Activated naive CD8-positive, alpha-beta T cell treated with anti-CD3 and anti-CD28 coated beads for 36 hours (primary cell): ENCODE data around the gene FKBP6. TPM values are rescaled to one million over a fixed set of nuclear protein-coding genes. Genes with fewer than 3 reads are reported as not detected.

Source experiments
- DNase-seq: peaks from one replicate; pipeline ENCODE4 v3.0.0; 2021
- H3K27ac Mint-ChIP-seq: one replicate; pipeline ENCODE4 v1.8.0; 2022; ENCODE audit warnings: mild to moderate bottlenecking, moderate library complexity, mixed read lengths
- H3K27me3 Mint-ChIP-seq: one replicate; pipeline ENCODE4 v1.8.0; 2022; ENCODE audit warnings: mild to moderate bottlenecking, mixed read lengths
- H3K36me3 Mint-ChIP-seq: one replicate; pipeline ENCODE4 v1.8.0; 2021; ENCODE audit warnings: mild to moderate bottlenecking, mixed read lengths
- H3K4me1 Mint-ChIP-seq: one replicate; pipeline ENCODE4 v1.8.0; 2021; ENCODE audit warnings: mixed read lengths
- H3K4me3 Mint-ChIP-seq: one replicate; pipeline ENCODE4 v1.8.0; 2022; ENCODE audit warnings: mild to moderate bottlenecking, moderate library complexity, mixed read lengths
- H3K9me3 Mint-ChIP-seq: one replicate; pipeline ENCODE4 v1.8.0; 2022; ENCODE audit warnings: mixed read lengths
- total RNA-seq, 2 experiments: library from RNA; stranded (reverse); gene quantifications; one replicate each; pipeline ENCODE4 v1.2.3, GENCODE V29; 2021

The FKBP6 gene
- total RNA-seq, 2 experiments from 2014 or later: not detected

- Mint-ChIP-seq H3K36me3 (no peaks in the 10 kb centered on the region), H3K9me3 (no peaks in the 10 kb centered on the region), H3K4me1 (no peaks in the 10 kb centered on the region), H3K4me3 (no peak overlapping the region), H3K27ac (no peak overlapping the region), H3K27me3 (no peaks in the 10 kb centered on the region)
- no peak for DNase-seq
These were observed 13.9 kb downstream of the FKBP6 start for GRCh38 chr7:73341877-73342276.

GRCh38 chr7:73342645-73343044 is 14.7 kb downstream of the FKBP6 start:
- Mint-ChIP-seq H3K27ac (no peak overlapping the region), H3K27me3 (no peaks in the 10 kb centered on the region), H3K9me3 (no peaks in the 10 kb centered on the region), H3K4me3 (no peak overlapping the region), H3K4me1 (no peaks in the 10 kb centered on the region), H3K36me3 (no peaks in the 10 kb centered on the region)
- DNase-seq: no peak

- no peak overlapping the region for H3K4me3 Mint-ChIP-seq
- no peaks in the 10 kb centered on the region for H3K9me3 Mint-ChIP-seq
- H3K4me1 Mint-ChIP-seq: no peaks in the 10 kb centered on the region
- H3K36me3 Mint-ChIP-seq: no peaks in the 10 kb centered on the region
- no peaks in the 10 kb centered on the region for H3K27me3 Mint-ChIP-seq
- DNase-seq: no peak
- no peak overlapping the region for H3K27ac Mint-ChIP-seq
These were observed 15.9 kb downstream of the FKBP6 start for GRCh38 chr7:73343671-73344380.

- Mint-ChIP-seq H3K4me3 (no peak overlapping the region), H3K36me3 (no peaks in the 10 kb centered on the region), H3K9me3 (no peaks in the 10 kb centered on the region), H3K27ac (no peak overlapping the region), H3K4me1 (no peaks in the 10 kb centered on the region), H3K27me3 (no peaks in the 10 kb centered on the region)
- DNase-seq: no peak
These were observed 17.6 kb downstream of the FKBP6 start for GRCh38 chr7:73345538-73345937.

DNA sequence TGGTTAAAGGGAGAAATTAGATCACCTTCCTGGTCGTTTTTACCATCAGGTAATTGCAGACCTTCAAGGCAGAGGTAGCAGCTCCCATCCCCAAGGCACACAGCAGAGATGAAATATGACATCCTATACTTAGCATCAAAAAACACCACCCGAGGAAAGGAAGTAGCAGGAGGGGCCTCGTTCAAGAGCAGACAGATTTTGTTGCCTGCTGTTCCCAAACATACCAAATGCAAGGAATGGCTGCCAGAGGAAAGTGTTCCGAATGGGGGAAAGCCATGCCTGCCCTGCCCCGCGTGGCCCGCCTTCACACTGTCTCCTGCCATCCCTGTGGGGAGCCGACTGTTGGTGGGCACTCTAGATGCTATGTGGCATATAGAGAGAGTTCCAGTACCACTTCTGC is 18.0 kb downstream of the FKBP6 start:
- H3K27me3 Mint-ChIP-seq: no peaks in the 10 kb centered on the region
- no peaks in the 10 kb centered on the region for H3K4me1 Mint-ChIP-seq
- no peak for DNase-seq
- H3K36me3 Mint-ChIP-seq: no peaks in the 10 kb centered on the region
- H3K4me3 Mint-ChIP-seq: no peak overlapping the region
- H3K27ac Mint-ChIP-seq: no peak overlapping the region
- H3K9me3 Mint-ChIP-seq: no peaks in the 10 kb centered on the region

- no peaks in the 10 kb centered on the region for H3K4me1 Mint-ChIP-seq
- no peaks in the 10 kb centered on the region for H3K27me3 Mint-ChIP-seq
- no peaks in the 10 kb centered on the region for H3K9me3 Mint-ChIP-seq
- H3K4me3 Mint-ChIP-seq: no peak overlapping the region
- DNase-seq: no peak
- no peak overlapping the region for H3K27ac Mint-ChIP-seq
- H3K36me3 Mint-ChIP-seq: no peaks in the 10 kb centered on the region
These were observed 21.8 kb downstream of the FKBP6 start for GRCh38 chr7:73349763-73350162.

DNA sequence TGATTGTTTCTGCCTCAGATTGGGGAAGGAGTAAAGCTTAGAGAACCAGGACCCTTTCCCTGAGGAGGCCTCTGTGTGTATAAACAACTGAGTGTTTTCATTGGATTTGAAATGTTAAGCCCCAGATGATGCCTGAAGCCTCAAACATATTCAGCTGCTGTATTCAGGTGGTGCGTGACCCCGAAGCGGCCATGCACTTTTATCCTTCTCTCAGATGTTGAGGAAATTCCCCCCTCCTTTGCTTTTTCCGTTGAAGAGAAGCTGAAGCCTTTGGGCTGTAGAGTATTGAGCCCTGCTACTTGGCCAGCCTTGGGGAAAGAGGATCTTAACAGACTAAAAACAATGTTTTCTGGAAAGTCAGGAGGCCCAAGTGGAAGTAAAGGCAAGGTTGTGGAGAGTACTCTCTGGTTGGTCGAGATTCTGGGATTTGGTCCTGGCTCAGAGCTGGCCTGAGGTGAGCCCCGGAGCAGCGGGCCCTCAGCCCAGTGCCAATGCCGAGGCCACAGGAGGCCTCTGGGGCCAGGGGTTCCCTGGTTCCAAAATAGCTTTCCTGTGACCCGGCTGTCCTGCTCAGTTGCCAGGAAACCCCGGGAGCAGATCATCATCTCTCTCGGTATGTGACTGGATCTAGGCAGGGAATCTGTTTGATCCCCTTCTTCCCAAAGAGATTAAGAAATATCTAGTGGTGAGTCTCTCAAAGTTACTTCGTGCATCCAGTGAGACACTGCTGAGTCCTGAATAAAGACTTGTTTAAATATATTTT is 22.5 kb downstream of the FKBP6 start:
- H3K27ac Mint-ChIP-seq: no peak overlapping the region
- no peaks in the 10 kb centered on the region for H3K9me3 Mint-ChIP-seq
- no peaks in the 10 kb centered on the region for H3K4me1 Mint-ChIP-seq
- DNase-seq: no peak
- no peak overlapping the region for H3K4me3 Mint-ChIP-seq
- H3K36me3 Mint-ChIP-seq: no peaks in the 10 kb centered on the region
- no peaks in the 10 kb centered on the region for H3K27me3 Mint-ChIP-seq

GRCh38 chr7:73351447-73352167 is 23.6 kb downstream of the FKBP6 start:
- H3K4me3 Mint-ChIP-seq: no peak overlapping the region
- no peak overlapping the region for H3K27ac Mint-ChIP-seq
- H3K27me3 Mint-ChIP-seq: no peaks in the 10 kb centered on the region
- H3K9me3 Mint-ChIP-seq: no peaks in the 10 kb centered on the region
- no peak for DNase-seq
- H3K36me3 Mint-ChIP-seq: no peaks in the 10 kb centered on the region
- no peaks in the 10 kb centered on the region for H3K4me1 Mint-ChIP-seq

- H3K9me3 Mint-ChIP-seq: no peaks in the 10 kb centered on the region
- no peak overlapping the region for H3K27ac Mint-ChIP-seq
- DNase-seq: no peak
- H3K4me3 Mint-ChIP-seq: no peak overlapping the region
- H3K4me1 Mint-ChIP-seq: no peaks in the 10 kb centered on the region
- no peaks in the 10 kb centered on the region for H3K27me3 Mint-ChIP-seq
- H3K36me3 Mint-ChIP-seq: no peaks in the 10 kb centered on the region
These were observed 24.8 kb downstream of the FKBP6 start for GRCh38 chr7:73352784-73353183.

- H3K27ac Mint-ChIP-seq: no peak overlapping the region
- no peaks in the 10 kb centered on the region for H3K9me3 Mint-ChIP-seq
- DNase-seq: no peak
- no peaks in the 10 kb centered on the region for H3K36me3 Mint-ChIP-seq
- H3K4me3 Mint-ChIP-seq: no peak overlapping the region
- H3K4me1 Mint-ChIP-seq: peaks cover 3% of the 10 kb centered on the region
- no peaks in the 10 kb centered on the region for H3K27me3 Mint-ChIP-seq
These were observed 25.3 kb downstream of the FKBP6 start for GRCh38 chr7:73353243-73353642.

GRCh38 chr7:73354196-73354595 is 26.2 kb downstream of the FKBP6 start:
- Mint-ChIP-seq H3K9me3 (no peaks in the 10 kb centered on the region), H3K27ac (no peak overlapping the region), H3K36me3 (no peaks in the 10 kb centered on the region), H3K4me1 (peaks cover 5% of the 10 kb centered on the region), H3K4me3 (no peak overlapping the region), H3K27me3 (peaks cover 6% of the 10 kb centered on the region)
- DNase-seq: no peak

GRCh38 chr7:73354821-73355220 is 26.9 kb downstream of the FKBP6 start:
- Mint-ChIP-seq H3K27me3 (peaks cover 11% of the 10 kb centered on the region), H3K9me3 (no peaks in the 10 kb centered on the region), H3K4me1 (peaks cover 7% of the 10 kb centered on the region), H3K36me3 (no peaks in the 10 kb centered on the region), H3K27ac (no peak overlapping the region), H3K4me3 (no peak overlapping the region)
- no peak for DNase-seq

- no peak for DNase-seq
- H3K27me3 Mint-ChIP-seq: peaks cover 11% of the 10 kb centered on the region
- H3K36me3 Mint-ChIP-seq: no peaks in the 10 kb centered on the region
- peaks cover 7% of the 10 kb centered on the region for H3K4me1 Mint-ChIP-seq
- no peak overlapping the region for H3K4me3 Mint-ChIP-seq
- no peak overlapping the region for H3K27ac Mint-ChIP-seq
- H3K9me3 Mint-ChIP-seq: no peaks in the 10 kb centered on the region
These were observed 28.2 kb downstream of the FKBP6 start for GRCh38 chr7:73356159-73356558.

GRCh38 chr7:73358590-73359275 is 30.8 kb downstream of the FKBP6 start:
- H3K36me3 Mint-ChIP-seq: no peaks in the 10 kb centered on the region
- H3K9me3 Mint-ChIP-seq: no peaks in the 10 kb centered on the region
- no peak overlapping the region for H3K4me3 Mint-ChIP-seq
- peaks cover 7% of the 10 kb centered on the region for H3K4me1 Mint-ChIP-seq
- no peak overlapping the region for H3K27ac Mint-ChIP-seq
- peaks cover 11% of the 10 kb centered on the region for H3K27me3 Mint-ChIP-seq
- no peak for DNase-seq

GRCh38 chr7:73359306-73359705 is 31.3 kb downstream of the FKBP6 start:
- no peaks in the 10 kb centered on the region for H3K36me3 Mint-ChIP-seq
- no peak for DNase-seq
- H3K27me3 Mint-ChIP-seq: peaks cover 11% of the 10 kb centered on the region
- no peaks in the 10 kb centered on the region for H3K9me3 Mint-ChIP-seq
- peak overlapping the region; percentile 14 for H3K4me3 Mint-ChIP-seq
- H3K27ac Mint-ChIP-seq: no peak overlapping the region
- H3K4me1 Mint-ChIP-seq: peaks cover 7% of the 10 kb centered on the region
